Cardiac muscle cell (in vitro differentiated cells and primary cell): Measurements from ENCODE around the gene KANK2. TPM values are rescaled to one million over a fixed set of nuclear protein-coding genes. Genes with fewer than 3 reads are reported as not detected.
"Not testable (repeated sequence)": the region's sequence is repeated elsewhere in the genome, so short reads cannot be mapped to it uniquely, and the experiment has no call there.

Source experiments
- DNase-seq, 2 donors: peaks; one replicate each; pipeline versions ENCODE4 v3.0.0 to v3.0.0-alpha.2; 2010 to 2017; ENCODE audit warnings: low read depth in 1 of 2, low spot score in 1 of 2
- H3K27ac ChIP-seq: fragments of 200-600 bp; sonication (generic); 2 replicates; pipeline ENCODE4 v1.5.1; 2016
- H3K27me3 ChIP-seq: fragments of 200-600 bp; sonication (generic); 2 replicates; pipeline ENCODE4 v1.6.0; 2016; ENCODE audit warnings: control low read depth
- H3K36me3 ChIP-seq: fragments of 200-600 bp; sonication (generic); 2 replicates; pipeline ENCODE4 v1.5.1; 2016; ENCODE audit warnings: control low read depth
- H3K4me1 ChIP-seq: fragments of 200-600 bp; sonication (generic); 2 replicates; pipeline ENCODE4 v1.8.1; 2017; ENCODE audit warnings: low read depth, mild to moderate bottlenecking, mixed run types
- H3K4me3 ChIP-seq: fragments of 200-600 bp; sonication (generic); 2 replicates; pipeline ENCODE4 v1.5.1; 2016; ENCODE audit warnings: mild to moderate bottlenecking
- H3K9me3 ChIP-seq: fragments of 200-600 bp; sonication (generic); 2 replicates; pipeline ENCODE4 v1.5.1; 2017; ENCODE audit warnings: low read depth, mild to moderate bottlenecking, control low read depth
- CTCF ChIP-seq: IDR thresholded peaks from 2 replicates; pipeline ENCODE4 v1.5.1; 2012; ENCODE audit warnings: low read depth, mild to moderate bottlenecking, low read length
- polyA plus RNA-seq: library from polyadenylated mRNA; unstranded; fragments of >200 nt; fragmentation: Nextera tagmentation; extraction: Ambion mirVana; gene quantifications from 2 replicates; pipeline ENCODE4 v1.2.1, GENCODE V29; 2016
- total RNA-seq: library from RNA; depleted of rRNA; stranded (reverse); fragments of >200 nt; gene quantifications from 2 replicates; pipeline ENCODE4 v1.2.3, GENCODE V29; 2016

Gene KANK2
- total and polyA plus RNA-seq, 2 experiments from 2014 or later = 38.9 to 106 TPM

DNA sequence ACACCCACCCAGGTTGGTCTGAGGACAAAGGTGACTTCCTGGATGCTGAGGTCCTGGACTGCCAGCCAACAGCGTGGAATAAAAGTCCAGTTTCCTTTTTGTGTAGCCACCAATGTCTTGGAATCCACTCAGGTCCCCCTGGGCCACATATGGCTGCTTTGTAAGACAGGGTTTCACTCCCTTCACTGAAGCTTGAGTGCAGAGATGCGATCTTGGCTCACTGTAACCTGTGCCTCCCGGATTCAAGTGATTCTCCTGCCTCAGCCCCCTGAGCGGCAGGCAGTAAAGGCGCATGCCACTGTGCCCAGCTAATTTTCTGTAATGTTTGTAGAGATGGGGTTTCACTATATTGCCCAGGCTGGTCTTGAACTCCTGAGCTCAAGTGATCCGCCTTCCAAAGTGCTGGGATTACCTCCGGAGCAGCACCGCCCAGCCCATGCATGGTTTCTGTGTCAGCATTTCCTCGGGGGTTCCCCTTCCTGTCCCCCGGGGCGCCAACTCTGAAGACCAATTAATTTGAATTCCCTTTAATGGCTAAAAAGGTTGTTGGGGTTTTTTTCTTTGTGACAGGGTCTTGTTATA, 17.5 kb downstream of the KANK2 start:
- H3K4me3 ChIP-seq = no peak overlapping the region

GRCh38 chr19:11179145-11179465, 18.2 kb downstream of the KANK2 start:
- H3K4me1 ChIP-seq, DNase-seq, H3K4me3 ChIP-seq, H3K9me3 ChIP-seq, H3K36me3 ChIP-seq, H3K27ac ChIP-seq, H3K27me3 ChIP-seq: not testable (repeated sequence)

More for the DNA sequence above, 17.5 kb downstream of the KANK2 start:
- peaks cover 2% of the 10 kb centered on the region for H3K36me3 ChIP-seq
- no peak for DNase-seq
- H3K27ac ChIP-seq = no peak overlapping the region
- H3K27me3 ChIP-seq = no peaks in the 10 kb centered on the region
- H3K4me1 ChIP-seq = no peaks in the 10 kb centered on the region
- H3K9me3 ChIP-seq = no peaks in the 10 kb centered on the region
- TF ChIP-seq CTCF = no peak

GRCh38 chr19:11177592-11177991, 19.8 kb downstream of the KANK2 start:
- no peak for TF ChIP-seq CTCF
- no peaks in the 10 kb centered on the region for H3K4me1 ChIP-seq
- no peaks in the 10 kb centered on the region for H3K9me3 ChIP-seq
- H3K27me3 ChIP-seq = no peaks in the 10 kb centered on the region
- no peak overlapping the region for H3K27ac ChIP-seq
- no peak for DNase-seq
- H3K36me3 ChIP-seq = peaks cover 7% of the 10 kb centered on the region
- no peak overlapping the region for H3K4me3 ChIP-seq

DNA sequence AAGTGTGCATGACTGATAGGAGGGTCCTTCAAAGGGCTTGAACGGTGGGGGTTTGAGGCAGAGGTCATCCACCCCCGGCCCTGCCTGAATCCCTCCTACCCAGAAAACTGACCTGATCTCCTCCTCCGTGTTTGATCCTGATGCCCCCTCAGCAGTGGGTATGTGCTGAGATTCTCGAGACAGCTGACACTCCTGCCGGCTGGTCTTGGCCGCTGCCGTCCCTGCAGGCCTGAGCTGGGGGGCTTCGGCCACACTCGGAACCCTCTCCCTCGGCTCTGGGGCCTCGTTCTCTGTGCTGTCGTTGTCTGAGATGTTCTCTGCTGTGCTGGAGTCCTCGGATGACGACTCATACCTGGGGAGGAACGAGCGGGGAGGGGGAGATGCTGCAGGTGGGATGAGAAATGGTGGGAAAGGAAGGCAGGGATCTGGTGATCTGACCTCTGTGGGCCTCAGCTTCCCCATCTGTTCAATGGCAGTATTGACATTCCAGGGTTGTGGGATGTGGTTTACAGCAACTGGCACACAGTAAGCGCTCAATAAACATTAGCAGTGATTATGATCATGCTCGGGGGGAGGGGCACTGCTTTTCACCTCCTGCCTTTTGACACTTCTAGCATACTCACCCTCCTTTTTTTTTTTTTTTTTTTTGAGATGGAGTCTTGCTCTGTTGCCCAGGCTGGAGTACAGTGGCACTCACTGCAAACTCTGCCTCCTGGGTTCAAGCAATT, 20.7 kb downstream of the KANK2 start:
- DNase-seq = no peak

GRCh38 chr19:11175920-11176319, 21.4 kb downstream of the KANK2 start:
- Histone ChIP-seq H3K4me1 (no peaks in the 10 kb centered on the region), H3K27ac (no peak overlapping the region), H3K27me3 (no peaks in the 10 kb centered on the region), H3K9me3 (no peaks in the 10 kb centered on the region), H3K36me3 (peaks cover 13% of the 10 kb centered on the region), H3K4me3 (no peak overlapping the region)
- no peak for DNase-seq
- no peak for TF ChIP-seq CTCF

More for the DNA sequence above, 20.7 kb downstream of the KANK2 start:
- Histone ChIP-seq H3K4me3 (no peak overlapping the region), H3K36me3 (peaks cover 13% of the 10 kb centered on the region), H3K9me3 (no peaks in the 10 kb centered on the region), H3K27ac (no peak overlapping the region), H3K27me3 (no peaks in the 10 kb centered on the region), H3K4me1 (no peaks in the 10 kb centered on the region)
- no peak for TF ChIP-seq CTCF

GRCh38 chr19:11174336-11174735, 23.0 kb downstream of the KANK2 start:
- no peak overlapping the region for H3K27ac ChIP-seq
- no peak for DNase-seq
- H3K4me1 ChIP-seq = no peaks in the 10 kb centered on the region
- H3K36me3 ChIP-seq = peaks cover 19% of the 10 kb centered on the region
- no peaks in the 10 kb centered on the region for H3K9me3 ChIP-seq
- no peak for TF ChIP-seq CTCF
- no peak overlapping the region for H3K4me3 ChIP-seq
- no peaks in the 10 kb centered on the region for H3K27me3 ChIP-seq
